Liver (tissue), 3 donors: ENCODE data around the gene ZDHHC14.

ENCODE experiments used
- EGR1 ChIP-seq, 2 donors: IDR thresholded peaks; 2 replicates each; pipeline ENCODE4 v1.6.1; 2016 to 2018; ENCODE audit warnings: antibody characterized with exemption in 2 of 2, low read depth in 2 of 2
- GABPA ChIP-seq, 2 donors: IDR thresholded peaks in 1 of 2; conservative IDR thresholded peaks in 1 of 2; 2 replicates each; pipeline ENCODE4 v1.6.1; 2016; ENCODE audit warnings: antibody characterized with exemption in 2 of 2, mild to moderate bottlenecking in 1 of 2, moderate library complexity in 1 of 2
- HNF4A ChIP-seq, 2 donors: conservative IDR thresholded peaks; 2 replicates each; pipeline ENCODE4 v1.6.1; 2016; ENCODE audit warnings: antibody characterized with exemption in 2 of 2, mild to moderate bottlenecking in 2 of 2
- HNF4G ChIP-seq: IDR thresholded peaks from 2 replicates; pipeline ENCODE4 v1.6.1; 2016; ENCODE audit warnings: antibody characterized with exemption
- MAX ChIP-seq: IDR thresholded peaks from 2 replicates; pipeline ENCODE4 v1.6.1; 2016; ENCODE audit warnings: antibody characterized with exemption
- RXRA ChIP-seq, 2 donors: IDR thresholded peaks; 2 replicates each; pipeline ENCODE4 v1.6.1; 2017 to 2018; ENCODE audit warnings: antibody characterized with exemption in 2 of 2, mild to moderate bottlenecking in 1 of 2
- SP1 ChIP-seq: IDR thresholded peaks from 2 replicates; pipeline ENCODE4 v1.6.1; 2018; ENCODE audit warnings: antibody characterized with exemption, mild to moderate bottlenecking
- TAF1 ChIP-seq: conservative IDR thresholded peaks from 2 replicates; pipeline ENCODE4 v1.6.1; 2016; ENCODE audit warnings: antibody characterized with exemption, mild to moderate bottlenecking
- YY1 ChIP-seq: IDR thresholded peaks from 2 replicates; pipeline ENCODE4 v1.6.1; 2016; ENCODE audit warnings: antibody characterized with exemption, mild to moderate bottlenecking
- TF ChIP-seq, protein P1 (sequence below): IDR thresholded peaks from 2 replicates; pipeline ENCODE4 v1.6.1; 2016; ENCODE audit warnings: antibody characterized with exemption
- TF ChIP-seq, protein P2 (sequence below): fragments of 150-350 bp; IDR thresholded peaks from 2 replicates; pipeline ENCODE4 v1.5.1; 2017; ENCODE audit warnings: improper control_type of control experiment, low read depth, low read length; ENCODE audit not compliant: missing input control
- TF ChIP-seq, protein P3 (sequence below): IDR thresholded peaks from 2 replicates; pipeline ENCODE4 v1.6.1; 2016; ENCODE audit warnings: antibody characterized with exemption
- TF ChIP-seq, protein P4 (sequence below): IDR thresholded peaks from 2 replicates; pipeline ENCODE4 v1.6.1; 2016; ENCODE audit warnings: antibody characterized with exemption, mild to moderate bottlenecking
- donor health status: healthy.
- donor health status: healthy.

GRCh38 chr6:157447735-157448134, 66.7 kb downstream of the ZDHHC14 start:
- TF ChIP-seq YY1 (no peak), HNF4G (no peak), SP1 (no peak), TAF1 (no peak), HNF4A (conservative IDR thresholded peaks at IDR 0.05) (no peak), RXRA (IDR thresholded peaks at IDR 0.05) (no peak), GABPA (IDR thresholded peaks at IDR 0.05 in 1 of 2, conservative IDR thresholded peaks at IDR 0.05 in 1 of 2) (no peak), MAX (no peak), EGR1 (IDR thresholded peaks at IDR 0.05; ENCODE audit: low read depth in 2 of 2) (no peak)
- TF ChIP-seq, protein P1, sequence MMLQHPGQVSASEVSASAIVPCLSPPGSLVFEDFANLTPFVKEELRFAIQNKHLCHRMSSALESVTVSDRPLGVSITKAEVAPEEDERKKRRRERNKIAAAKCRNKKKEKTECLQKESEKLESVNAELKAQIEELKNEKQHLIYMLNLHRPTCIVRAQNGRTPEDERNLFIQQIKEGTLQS, result no peak
- TF ChIP-seq, protein P2, sequence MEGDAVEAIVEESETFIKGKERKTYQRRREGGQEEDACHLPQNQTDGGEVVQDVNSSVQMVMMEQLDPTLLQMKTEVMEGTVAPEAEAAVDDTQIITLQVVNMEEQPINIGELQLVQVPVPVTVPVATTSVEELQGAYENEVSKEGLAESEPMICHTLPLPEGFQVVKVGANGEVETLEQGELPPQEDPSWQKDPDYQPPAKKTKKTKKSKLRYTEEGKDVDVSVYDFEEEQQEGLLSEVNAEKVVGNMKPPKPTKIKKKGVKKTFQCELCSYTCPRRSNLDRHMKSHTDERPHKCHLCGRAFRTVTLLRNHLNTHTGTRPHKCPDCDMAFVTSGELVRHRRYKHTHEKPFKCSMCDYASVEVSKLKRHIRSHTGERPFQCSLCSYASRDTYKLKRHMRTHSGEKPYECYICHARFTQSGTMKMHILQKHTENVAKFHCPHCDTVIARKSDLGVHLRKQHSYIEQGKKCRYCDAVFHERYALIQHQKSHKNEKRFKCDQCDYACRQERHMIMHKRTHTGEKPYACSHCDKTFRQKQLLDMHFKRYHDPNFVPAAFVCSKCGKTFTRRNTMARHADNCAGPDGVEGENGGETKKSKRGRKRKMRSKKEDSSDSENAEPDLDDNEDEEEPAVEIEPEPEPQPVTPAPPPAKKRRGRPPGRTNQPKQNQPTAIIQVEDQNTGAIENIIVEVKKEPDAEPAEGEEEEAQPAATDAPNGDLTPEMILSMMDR, result no peak
- TF ChIP-seq, protein P3, sequence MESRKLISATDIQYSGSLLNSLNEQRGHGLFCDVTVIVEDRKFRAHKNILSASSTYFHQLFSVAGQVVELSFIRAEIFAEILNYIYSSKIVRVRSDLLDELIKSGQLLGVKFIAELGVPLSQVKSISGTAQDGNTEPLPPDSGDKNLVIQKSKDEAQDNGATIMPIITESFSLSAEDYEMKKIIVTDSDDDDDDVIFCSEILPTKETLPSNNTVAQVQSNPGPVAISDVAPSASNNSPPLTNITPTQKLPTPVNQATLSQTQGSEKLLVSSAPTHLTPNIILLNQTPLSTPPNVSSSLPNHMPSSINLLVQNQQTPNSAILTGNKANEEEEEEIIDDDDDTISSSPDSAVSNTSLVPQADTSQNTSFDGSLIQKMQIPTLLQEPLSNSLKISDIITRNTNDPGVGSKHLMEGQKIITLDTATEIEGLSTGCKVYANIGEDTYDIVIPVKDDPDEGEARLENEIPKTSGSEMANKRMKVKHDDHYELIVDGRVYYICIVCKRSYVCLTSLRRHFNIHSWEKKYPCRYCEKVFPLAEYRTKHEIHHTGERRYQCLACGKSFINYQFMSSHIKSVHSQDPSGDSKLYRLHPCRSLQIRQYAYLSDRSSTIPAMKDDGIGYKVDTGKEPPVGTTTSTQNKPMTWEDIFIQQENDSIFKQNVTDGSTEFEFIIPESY, result no peak
- TF ChIP-seq, protein P4, sequence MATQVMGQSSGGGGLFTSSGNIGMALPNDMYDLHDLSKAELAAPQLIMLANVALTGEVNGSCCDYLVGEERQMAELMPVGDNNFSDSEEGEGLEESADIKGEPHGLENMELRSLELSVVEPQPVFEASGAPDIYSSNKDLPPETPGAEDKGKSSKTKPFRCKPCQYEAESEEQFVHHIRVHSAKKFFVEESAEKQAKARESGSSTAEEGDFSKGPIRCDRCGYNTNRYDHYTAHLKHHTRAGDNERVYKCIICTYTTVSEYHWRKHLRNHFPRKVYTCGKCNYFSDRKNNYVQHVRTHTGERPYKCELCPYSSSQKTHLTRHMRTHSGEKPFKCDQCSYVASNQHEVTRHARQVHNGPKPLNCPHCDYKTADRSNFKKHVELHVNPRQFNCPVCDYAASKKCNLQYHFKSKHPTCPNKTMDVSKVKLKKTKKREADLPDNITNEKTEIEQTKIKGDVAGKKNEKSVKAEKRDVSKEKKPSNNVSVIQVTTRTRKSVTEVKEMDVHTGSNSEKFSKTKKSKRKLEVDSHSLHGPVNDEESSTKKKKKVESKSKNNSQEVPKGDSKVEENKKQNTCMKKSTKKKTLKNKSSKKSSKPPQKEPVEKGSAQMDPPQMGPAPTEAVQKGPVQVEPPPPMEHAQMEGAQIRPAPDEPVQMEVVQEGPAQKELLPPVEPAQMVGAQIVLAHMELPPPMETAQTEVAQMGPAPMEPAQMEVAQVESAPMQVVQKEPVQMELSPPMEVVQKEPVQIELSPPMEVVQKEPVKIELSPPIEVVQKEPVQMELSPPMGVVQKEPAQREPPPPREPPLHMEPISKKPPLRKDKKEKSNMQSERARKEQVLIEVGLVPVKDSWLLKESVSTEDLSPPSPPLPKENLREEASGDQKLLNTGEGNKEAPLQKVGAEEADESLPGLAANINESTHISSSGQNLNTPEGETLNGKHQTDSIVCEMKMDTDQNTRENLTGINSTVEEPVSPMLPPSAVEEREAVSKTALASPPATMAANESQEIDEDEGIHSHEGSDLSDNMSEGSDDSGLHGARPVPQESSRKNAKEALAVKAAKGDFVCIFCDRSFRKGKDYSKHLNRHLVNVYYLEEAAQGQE, result no peak
